SU-DHL-6 (cell line): ENCODE results near the gene DSCAML1.

Source experiments
- EZH2phosphoT487 ChIP-seq: fragments of 200-600 bp; sonication (generic), shearing (Covaris generic); conservative IDR thresholded peaks from 2 replicates; pipeline ENCODE4 v1.6.1; 2018; ENCODE audit warnings: mild to moderate bottlenecking, antibody characterized with exemption, low read length, moderate library complexity, mixed read lengths
- TF ChIP-seq, protein P1 (sequence below): fragments of 200-600 bp; sonication (generic); IDR thresholded peaks from one replicate; pipeline ENCODE4 v1.5.1; 2017; ENCODE audit warnings: antibody characterized with exemption, mild to moderate bottlenecking, low read length, moderate library complexity; ENCODE audit not compliant: insufficient read depth, poor library complexity, severe bottlenecking

DNA sequence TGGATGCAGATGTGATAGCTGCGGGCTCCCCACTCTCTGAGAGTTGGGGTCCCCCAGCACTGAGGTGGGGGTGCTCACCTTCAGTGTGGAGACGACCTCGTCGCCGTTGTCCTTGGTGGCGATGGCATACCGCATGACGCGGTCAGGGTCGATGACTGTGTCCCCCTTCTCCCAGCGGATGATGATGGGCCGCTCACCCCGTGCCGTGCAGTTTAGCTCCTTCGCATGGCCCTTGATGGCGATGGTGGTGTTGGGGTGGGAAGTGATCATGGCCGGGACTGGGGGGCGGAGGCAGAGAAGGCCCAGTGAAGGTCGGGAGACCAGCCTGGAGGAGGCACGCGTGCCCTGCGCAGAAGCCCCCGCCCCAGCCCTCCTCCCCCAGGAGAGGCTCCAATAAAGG is 315.1 kb downstream of the DSCAML1 start:
- TF ChIP-seq, protein P1, sequence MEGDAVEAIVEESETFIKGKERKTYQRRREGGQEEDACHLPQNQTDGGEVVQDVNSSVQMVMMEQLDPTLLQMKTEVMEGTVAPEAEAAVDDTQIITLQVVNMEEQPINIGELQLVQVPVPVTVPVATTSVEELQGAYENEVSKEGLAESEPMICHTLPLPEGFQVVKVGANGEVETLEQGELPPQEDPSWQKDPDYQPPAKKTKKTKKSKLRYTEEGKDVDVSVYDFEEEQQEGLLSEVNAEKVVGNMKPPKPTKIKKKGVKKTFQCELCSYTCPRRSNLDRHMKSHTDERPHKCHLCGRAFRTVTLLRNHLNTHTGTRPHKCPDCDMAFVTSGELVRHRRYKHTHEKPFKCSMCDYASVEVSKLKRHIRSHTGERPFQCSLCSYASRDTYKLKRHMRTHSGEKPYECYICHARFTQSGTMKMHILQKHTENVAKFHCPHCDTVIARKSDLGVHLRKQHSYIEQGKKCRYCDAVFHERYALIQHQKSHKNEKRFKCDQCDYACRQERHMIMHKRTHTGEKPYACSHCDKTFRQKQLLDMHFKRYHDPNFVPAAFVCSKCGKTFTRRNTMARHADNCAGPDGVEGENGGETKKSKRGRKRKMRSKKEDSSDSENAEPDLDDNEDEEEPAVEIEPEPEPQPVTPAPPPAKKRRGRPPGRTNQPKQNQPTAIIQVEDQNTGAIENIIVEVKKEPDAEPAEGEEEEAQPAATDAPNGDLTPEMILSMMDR: no peak
- no peak for TF ChIP-seq EZH2phosphoT487
